HepG2 (cell line): Measurements from ENCODE around the gene SERHL2.
"Not testable (repeated sequence)": the region's sequence is repeated elsewhere in the genome, so short reads cannot be mapped to it uniquely, and the experiment has no call there.

ENCODE experiments used
- ELF4 ChIP-seq: sonication (generic); formaldehyde crosslinking; IDR thresholded peaks from 2 replicates; pipeline ENCODE4 v1.5.0; 2020; ENCODE audit warnings: missing genetic modification reagents, mild to moderate bottlenecking, moderate library complexity, borderline replicate concordance
- NFE2L1 ChIP-seq: sonication (generic); formaldehyde crosslinking; IDR thresholded peaks from 2 replicates; pipeline ENCODE4 v1.4.0; 2020; ENCODE audit warnings: missing genetic modification reagents, mild to moderate bottlenecking, borderline replicate concordance
- NR2F2 ChIP-seq: IDR thresholded peaks from 2 replicates; pipeline ENCODE4 v1.6.1; 2012; ENCODE audit warnings: low read depth, inconsistent platforms, borderline replicate concordance
- REPIN1 ChIP-seq: sonication (generic); formaldehyde crosslinking; IDR thresholded peaks from 2 replicates; pipeline ENCODE4 v1.8.0; 2022; ENCODE audit warnings: missing genetic modification reagents, low read depth, mild to moderate bottlenecking, borderline replicate concordance
- SRF ChIP-seq: IDR thresholded peaks from 2 replicates; pipeline ENCODE4 v1.6.1; 2011; ENCODE audit warnings: mild to moderate bottlenecking, low read depth, low read length, moderate library complexity
- TARDBP ChIP-seq: sonication (generic); formaldehyde crosslinking; IDR thresholded peaks from 2 replicates; pipeline ENCODE4 v1.8.0; 2022; ENCODE audit warnings: mild to moderate bottlenecking, missing genetic modification reagents
- ZNF124 ChIP-seq: sonication (generic); formaldehyde crosslinking; IDR thresholded peaks from 2 replicates; pipeline ENCODE4 v1.4.0; 2020; ENCODE audit warnings: missing genetic modification reagents
- ZNF335 ChIP-seq: sonication (generic); formaldehyde crosslinking; IDR thresholded peaks from 2 replicates; pipeline ENCODE4 v1.4.0; 2020; ENCODE audit warnings: missing genetic modification reagents
- ZSCAN20 ChIP-seq: sonication (generic); formaldehyde crosslinking; IDR thresholded peaks from 2 replicates; pipeline ENCODE4 v1.4.0; 2020; ENCODE audit warnings: missing genetic modification reagents, mild to moderate bottlenecking, borderline replicate concordance
- TF ChIP-seq, protein P1 (sequence below): sonication (generic); formaldehyde crosslinking; IDR thresholded peaks from 2 replicates; pipeline ENCODE4 v1.4.0; 2020; ENCODE audit warnings: missing genetic modification reagents

DNA sequence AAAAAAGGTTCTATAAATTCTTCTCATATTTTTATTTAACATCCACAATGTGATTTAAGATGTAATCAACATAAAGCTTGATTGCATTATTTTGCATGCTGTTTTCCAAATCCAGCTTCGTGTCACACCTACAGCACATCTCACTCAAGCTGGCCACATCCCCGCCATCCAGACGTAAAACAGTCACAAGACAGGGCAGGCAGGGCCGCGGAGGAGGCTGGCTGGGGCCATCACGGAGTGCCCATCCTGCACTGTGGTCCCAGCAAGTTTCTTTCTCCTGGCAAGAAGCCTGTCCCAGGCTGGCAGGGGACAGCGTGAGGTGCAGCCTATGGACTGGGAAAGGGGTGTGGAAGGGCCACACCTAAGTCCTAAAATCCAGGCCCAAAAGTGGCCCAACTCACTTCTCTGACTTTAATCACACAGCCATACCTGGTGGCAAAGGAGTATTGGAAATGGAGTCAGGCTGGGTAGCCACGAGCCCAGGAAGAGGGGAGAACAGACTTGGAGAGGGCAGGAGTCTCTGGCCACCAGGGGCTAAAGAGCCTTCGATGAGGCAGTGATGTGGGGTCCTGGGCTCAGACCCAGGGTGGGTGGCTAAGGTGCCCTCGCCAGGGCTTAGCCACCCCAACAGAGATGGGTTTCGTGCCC is 45.3 kb upstream of the SERHL2 start:
- not testable (repeated sequence) for TF ChIP-seq ZNF335 (CRISPR knock-in tag); ELF4 (CRISPR knock-in tag); ZSCAN20 (CRISPR knock-in tag); REPIN1 (CRISPR knock-in tag); TARDBP (CRISPR knock-in tag); SRF; NFE2L1 (CRISPR knock-in tag); ZNF124; NR2F2
- TF ChIP-seq, protein P1, sequence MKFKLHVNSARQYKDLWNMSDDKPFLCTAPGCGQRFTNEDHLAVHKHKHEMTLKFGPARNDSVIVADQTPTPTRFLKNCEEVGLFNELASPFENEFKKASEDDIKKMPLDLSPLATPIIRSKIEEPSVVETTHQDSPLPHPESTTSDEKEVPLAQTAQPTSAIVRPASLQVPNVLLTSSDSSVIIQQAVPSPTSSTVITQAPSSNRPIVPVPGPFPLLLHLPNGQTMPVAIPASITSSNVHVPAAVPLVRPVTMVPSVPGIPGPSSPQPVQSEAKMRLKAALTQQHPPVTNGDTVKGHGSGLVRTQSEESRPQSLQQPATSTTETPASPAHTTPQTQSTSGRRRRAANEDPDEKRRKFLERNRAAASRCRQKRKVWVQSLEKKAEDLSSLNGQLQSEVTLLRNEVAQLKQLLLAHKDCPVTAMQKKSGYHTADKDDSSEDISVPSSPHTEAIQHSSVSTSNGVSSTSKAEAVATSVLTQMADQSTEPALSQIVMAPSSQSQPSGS: not testable (repeated sequence)
